GM18868 (cell line): ENCODE results near the gene CDK5.
"Not testable (repeated sequence)": the region's sequence is repeated elsewhere in the genome, so short reads cannot be mapped to it uniquely, and the experiment has no call there.

Experiments
- ATAC-seq: cut with Tn5 transposase; IDR thresholded peaks from one replicate; pipeline ENCODE4 v1.9.1; 2021; ENCODE audit warnings: mild to moderate bottlenecking, moderate library complexity; ENCODE audit not compliant: unreplicated experiment

CDK5 gene

DNA sequence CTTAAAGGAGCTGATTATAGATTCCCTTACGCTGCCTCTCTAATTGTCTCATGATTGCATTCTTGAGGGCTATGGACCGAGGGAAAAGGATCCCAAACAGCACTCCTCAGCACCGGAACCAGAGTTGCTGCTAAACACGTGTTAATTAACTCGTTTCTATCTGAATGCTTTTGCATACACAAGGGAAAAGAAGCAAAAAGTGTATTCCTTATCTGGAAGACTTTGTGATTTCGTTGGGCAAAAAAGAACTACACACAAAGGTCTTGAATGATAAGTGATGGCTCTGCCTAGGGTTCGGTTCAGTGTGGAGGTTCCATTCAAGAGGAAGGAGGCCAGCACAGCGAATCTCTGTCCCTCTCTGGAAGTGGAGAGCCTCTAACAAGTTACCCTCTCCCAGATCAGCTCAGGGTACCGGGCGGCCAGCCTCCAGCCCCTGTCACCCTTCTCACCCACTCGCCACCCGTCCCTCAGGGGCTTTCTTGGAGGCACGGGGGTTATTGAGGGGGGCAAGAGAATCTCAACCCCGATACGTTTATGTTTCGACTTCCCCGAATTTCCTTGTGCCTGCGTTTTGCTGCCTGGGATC lies 1.2 kb upstream of the CDK5 start:
- no peak for ATAC-seq

DNA sequence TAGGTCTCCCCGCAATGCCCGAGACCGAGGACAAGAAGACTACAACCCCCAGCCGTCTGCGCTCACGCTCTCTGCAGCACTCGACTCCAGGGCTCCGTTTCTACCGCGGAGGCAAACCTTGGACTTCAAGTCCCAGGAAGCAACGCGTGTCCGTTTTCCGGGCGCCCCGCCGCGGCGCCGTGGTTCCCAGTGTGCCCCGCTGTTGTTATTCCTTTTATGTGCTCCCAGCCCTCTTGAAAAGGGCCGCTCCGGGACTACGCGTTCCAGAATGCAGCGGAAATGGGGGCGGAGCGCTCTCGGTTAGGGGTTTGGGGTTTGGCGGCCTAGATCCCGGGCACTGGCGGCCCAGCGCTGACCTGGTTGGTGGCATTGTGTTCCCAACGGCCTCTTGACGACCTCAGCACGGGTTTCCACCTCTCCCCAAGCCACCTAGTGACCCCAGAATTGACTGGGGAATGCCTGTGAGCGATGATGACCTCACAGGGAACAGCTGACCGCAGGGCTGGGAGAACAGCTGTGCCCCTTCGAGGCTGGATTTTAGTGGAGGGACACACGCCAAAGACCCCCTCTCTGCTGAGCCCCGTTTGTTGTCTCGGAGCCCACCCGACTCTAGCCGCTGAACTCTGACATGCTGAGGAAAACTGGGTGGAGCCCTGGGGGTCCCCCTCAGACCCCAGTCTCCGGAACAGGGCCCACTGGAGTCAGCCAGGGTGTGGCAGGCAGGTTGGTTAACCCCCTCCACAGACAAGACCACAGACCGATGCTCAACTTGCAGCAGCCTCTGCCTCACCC lies 488 bp upstream of the CDK5 start:
- peak; percentile 91 for ATAC-seq

DNA sequence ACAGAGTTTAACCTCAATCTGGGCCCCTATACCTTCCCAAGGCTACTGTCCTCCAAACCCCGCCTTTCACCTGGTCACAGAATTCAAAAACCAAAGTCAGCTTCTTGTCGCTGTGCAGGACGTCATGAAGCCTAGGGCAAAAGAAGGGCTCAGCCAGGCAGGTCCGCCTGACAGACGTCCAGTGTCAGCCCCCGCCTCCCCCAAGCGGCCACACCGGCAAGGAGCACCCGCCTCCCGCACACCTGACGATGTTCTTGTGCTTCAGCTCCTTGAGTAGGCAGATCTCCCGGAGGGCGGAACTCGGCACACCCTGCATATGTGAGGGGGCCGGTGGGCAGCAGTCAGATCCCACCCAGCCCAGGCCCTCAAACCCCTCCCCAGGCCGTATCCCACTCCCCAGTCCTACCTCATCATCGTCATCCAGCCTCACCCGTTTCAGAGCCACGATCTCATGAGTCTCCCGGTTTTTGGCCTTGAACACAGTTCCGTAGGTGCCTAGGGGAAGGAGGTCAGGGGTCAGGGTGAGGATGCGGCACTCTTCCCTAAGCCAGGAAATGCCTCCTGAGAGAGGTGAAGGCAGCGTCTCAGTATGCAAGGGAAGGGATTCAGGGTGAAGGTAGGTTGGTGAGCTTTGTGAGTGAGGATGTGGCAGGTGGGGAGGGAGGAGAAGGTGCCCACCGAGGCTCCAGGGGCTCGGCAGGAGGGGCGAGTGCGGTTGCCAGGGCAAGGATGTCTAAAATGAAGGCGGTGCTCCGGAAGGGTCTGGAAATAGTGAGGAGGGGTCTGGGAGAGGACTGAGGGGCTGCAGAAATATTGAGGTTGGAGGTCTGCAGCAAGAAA lies 811 bp downstream of the CDK5 start:
- no peak for ATAC-seq

DNA sequence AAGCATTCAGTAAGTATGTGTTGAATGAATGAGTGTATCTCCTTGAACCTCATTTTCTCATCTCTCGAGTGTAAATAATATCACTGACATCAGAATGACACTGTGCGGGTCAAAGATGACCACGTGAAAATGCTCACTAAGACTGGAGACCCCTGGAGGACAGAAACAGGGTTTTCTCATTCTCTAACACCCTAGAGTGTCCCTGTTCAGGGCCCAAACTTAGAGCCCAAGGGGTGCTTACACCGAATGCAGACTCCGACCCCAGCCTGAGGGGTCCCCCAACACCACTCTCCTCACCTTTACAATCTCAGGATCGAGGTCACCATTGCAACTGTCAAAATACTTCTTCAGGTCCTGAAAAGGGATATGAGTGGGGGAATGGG lies 1.4 kb downstream of the CDK5 start:
- ATAC-seq, result no peak

DNA sequence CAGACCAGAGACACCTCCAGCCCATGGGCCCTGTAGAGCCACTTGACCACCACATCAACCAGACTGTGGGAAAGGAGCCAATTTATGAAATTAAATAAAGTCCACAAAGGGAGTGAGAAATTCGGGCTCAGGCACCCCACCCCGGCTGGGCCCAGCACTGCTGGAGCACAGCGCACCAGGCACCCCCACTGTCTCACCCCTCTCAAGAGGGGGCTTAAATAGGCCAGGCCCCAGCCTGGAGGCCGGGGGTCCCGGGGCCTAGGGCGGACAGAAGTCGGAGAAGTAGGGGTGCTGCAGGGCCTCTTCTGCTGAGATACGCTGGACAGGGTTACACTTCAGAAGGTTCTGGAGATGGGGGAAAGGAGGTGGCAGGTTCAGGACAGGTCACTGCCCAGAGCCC lies 3.9 kb downstream of the CDK5 start:
- no peak for ATAC-seq

DNA sequence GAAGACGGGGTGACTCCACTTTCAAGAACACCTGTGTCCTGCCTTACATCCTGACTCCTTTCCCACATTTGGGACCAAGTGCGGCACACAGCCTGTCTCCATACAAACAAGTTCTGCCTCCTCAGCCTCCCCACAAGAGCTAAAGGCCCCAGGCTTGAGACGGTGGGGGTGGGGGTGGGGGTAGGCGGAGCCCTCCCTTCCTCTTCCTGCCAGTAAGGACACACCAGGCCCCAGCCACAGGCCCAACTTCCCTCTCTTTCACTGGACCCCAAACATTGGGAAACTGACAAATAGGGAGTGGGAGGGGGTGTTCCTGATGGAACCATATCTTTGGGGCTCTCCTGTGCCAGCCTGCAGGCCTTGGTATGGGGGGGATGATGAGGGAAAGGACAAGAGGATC lies 4.6 kb downstream of the CDK5 start:
- ATAC-seq, result no peak

DNA sequence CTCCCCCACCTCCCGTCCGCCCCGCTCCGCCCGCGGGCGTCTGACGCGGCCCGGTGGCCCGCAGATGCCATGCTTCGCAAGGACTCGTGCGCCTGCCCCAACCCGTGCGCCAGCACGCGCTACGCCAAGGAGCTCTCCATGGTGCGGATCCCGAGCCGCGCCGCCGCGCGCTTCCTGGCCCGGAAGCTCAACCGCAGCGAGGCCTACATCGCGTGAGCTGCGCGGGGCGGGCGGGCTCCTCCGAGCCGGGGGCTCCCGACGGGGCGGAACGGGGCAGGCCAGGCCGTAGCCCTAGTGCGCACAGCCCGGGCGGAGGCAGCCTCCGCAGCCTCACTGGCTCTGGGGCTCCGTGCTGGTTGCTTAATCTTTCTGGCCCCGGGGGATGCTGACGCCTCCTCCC lies 6.6 kb downstream of the CDK5 start:
- ATAC-seq, result no peak

DNA sequence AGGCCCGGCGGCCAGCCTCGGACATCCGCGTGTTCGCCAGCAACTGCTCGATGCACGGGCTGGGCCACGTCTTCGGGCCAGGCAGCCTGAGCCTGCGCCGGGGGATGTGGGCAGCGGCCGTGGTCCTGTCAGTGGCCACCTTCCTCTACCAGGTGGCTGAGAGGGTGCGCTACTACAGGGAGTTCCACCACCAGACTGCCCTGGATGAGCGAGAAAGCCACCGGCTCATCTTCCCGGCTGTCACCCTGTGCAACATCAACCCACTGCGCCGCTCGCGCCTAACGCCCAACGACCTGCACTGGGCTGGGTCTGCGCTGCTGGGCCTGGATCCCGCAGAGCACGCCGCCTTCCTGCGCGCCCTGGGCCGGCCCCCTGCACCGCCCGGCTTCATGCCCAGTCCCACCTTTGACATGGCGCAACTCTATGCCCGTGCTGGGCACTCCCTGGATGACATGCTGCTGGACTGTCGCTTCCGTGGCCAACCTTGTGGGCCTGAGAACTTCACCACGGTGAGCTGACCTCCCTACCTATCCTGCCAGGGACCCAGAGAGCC lies 8.7 kb downstream of the CDK5 start:
- no peak for ATAC-seq

DNA sequence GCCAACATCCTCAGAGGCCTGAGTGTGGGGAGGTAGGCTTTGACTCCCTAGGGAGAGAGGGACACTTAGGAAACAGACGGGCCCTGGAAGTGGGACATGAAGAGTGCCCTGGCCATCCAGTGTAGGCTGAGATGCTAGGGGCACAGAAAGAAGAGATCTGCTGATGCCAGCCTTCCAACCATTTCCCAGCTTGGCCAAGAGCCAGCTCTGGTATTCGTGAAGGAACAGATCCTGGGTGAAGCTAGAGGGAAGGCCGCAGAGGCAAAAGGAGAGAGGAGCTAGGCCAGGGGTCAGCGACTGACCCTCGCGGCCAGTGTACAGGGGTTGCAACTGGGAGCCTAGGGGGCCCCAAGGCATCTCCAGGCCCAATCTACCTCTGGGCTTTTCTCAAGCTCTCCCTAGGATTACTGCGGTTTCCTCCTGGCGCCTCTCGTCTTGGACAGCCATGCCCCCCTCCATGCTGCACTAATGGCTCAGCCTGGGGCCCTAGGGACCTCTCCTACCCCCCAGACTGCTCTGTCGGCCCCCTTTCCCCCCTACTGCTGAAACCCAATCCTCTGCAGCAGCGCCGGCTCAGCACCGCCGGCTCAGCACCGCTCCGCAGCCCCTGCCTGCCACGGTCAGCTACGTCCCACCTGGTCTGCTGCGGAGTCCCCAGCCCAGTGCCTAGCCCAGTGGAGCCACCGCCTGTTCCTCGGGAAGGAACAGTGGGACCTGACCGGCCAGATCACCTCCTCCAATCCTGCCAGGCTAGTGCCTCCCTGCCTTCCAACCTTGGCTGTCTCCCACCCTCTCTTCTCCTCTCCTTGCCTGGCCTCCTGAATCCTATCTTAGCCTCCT lies 9.5 kb downstream of the CDK5 start, which contains the start of gene ASIC3:
Gene ASIC3 (plus strand): TSS at position 556 of the 840 bp plus-strand sequence. CDS start 355 bp downstream, outside the sequence.
- ATAC-seq, result no peak

DNA sequence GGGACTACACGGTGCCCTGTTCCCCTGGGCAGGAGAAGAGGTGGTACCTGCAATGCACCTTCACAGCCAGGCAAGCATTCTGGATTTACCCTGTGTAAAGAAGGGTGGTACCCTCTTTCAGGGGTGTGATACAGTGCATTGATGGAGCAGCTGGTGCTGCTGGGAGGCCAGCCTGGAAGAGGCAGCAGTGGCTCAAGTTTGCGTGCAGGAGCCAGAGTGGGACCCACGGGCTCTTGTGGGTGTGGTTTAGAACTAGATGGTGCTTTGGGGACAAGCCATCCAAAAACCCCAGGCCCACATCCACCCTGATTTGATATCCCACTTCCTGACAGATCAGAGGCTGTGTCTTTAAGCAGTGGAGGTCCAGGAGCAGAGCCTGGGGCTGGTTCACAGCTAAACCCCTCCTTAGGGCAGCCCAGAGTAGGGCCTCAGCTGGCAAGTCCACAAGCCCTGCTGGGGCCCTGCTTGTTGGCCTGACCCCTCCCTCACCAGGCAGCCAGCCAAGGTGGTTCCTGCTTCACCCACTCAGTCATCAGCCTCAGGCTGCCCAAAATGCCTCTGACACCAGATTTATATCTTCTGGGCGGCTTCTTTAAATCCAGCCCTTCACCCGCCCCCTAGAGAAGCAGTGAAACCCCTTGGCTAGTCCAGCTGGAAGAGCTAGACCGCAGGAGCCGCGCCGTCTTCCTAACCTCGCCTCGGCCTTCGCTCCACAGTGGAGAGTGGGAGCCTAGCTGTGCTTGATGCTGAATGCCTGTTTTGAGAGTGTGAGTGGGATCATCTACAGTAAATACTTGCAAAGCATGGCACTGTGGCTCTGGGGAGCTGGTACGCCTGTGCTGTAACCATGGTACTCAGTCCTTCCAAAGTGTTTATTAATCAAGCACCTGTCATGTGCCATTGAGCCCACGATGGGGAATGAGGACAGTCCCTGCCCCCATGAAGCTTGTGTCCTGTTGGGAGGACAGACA lies 10.8 kb downstream of the CDK5 start:
- ATAC-seq, result no peak

DNA sequence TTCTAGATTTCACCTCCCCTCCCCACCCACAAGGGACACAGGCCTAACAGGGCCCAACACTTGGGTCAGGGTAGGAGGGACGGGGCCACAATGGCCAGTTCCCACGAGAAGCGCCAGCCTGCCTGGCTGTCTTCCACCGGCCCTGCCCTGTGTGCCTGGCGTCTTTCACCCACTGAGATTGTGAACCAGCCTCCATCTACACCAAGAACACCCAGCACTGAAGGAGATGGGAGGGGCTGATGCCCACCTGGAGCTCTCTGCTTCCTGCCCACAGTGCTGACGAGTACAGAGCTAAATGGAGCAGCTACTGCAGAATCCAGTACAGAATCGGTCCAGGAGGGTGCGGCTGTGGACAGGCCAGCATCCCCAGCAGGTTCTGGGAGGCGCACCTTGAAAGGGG lies 11.7 kb downstream of the CDK5 start:
- ATAC-seq, result no peak

DNA sequence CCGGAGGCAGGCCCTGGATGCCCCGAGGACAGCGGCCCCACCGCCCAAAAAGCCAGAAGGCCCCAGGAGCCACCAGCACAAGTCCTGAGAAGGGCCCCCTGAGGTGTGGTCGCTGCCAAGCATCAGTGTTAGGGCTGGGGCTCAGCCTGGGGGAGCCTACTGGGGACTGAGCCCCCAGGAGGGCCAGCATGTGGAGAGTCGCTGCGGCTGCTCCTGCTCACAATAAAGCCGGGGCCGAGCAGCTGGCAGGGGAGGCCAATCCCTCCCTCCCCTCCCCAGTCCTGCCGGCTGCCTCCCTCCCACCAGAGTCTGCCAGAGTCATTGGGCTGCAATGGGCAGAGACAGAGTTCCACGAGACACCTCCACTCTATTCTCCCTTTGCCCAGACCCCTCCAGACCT lies 12.4 kb downstream of the CDK5 start:
- ATAC-seq, result no peak

DNA sequence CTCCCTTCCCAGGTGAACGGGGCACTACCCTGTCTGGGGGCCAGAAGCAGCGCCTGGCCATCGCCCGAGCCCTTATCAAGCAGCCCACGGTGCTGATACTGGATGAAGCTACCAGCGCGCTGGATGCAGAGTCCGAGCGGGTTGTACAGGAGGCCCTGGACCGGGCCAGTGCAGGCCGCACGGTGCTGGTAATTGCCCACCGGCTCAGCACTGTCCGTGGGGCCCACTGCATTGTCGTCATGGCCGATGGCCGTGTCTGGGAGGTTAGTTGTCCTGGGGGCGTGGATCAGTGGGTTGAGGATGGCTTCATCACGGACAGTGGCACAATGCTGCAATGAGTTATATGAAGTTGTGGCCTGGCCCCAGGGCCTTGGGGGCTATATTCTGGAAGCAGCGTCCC lies 13.7 kb downstream of the CDK5 start:
- ATAC-seq, result no peak

DNA sequence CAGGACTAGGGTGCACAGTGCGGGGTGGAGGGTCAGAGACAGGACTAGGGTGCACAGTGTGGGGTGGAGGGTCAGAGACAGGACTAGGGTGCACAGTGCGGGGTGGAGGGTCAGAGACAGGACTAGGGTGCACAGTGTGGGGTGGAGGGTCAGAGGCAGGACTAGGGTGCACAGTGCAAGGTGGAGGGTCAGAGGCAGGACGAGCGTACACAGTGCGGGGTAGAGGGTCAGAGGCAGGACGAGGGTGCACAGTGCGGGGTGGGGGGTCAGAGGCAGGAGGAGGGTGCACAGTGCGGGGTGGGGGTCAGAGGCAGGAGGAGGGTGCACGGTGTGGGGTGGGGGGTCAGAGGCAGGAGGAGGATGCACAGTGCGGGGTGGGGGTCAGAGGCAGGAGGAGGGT lies 14.2 kb downstream of the CDK5 start:
- not testable (repeated sequence) for ATAC-seq

DNA sequence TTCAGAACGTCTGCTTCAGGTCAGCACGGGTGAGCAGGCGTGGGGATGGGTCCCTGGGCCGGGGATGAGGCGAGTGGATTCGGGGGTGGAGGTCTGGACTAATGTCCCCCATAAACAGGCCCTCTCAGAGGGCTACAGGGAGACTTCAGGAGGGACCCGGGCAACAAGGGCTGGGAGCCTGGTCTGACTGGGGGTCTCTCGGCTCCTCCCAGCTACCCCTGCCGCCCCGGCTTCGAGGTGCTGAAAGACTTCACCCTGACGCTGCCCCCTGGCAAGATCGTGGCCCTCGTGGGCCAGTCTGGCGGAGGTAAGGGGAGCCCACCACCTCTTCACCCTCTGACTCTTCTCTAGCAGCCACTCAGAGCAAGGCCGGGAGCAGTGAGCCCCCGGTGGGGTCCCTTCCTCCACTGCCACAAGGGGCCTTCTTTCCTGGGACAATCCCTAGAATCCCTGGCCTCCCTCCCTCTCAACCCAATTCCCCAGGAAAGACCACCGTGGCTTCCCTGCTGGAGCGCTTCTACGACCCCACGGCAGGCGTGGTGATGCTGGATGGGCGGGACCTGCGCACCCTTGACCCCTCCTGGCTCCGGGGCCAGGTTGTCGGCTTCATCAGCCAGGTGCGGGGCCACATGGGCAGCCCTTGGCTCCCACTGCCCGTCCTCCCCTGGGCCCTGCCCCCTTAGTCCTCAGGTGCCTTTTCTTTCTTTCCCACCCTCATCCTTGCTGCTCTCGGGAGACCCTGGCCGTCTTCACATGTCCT lies 16.9 kb downstream of the CDK5 start:
- no peak for ATAC-seq

DNA sequence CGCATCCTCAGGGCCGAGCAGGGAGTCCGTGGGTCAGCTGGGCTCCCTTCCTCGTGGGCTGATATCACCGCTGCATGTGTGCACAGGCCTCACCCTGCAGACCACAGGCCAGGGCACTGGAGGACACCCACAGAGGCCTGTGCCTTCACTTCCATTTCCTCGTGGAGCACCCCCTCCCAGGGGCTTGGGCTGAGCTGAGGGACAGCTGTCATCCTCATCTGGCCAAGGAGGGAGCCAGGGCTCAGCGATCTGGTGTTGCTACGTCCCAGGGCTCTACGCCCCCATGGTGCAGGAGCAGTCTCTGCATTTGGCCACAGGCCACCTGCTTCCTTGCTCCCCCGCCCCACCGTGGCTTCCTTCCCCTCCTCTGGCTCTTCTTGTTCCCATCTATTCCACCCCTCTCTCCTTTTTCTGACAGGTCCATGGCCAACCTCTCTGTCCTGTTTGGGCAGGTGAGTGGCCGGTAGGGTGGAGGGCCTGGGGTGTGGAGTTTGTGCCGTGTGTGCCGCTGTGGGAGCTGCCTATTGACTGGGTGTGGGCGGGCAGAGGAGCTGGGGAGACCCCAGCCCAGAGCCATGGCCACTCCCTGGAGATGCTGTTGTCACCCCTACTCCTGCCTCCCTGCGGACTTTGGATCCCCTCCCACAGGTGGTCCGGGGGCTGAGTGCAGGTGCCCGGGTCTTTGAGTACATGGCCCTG lies 17.7 kb downstream of the CDK5 start:
- ATAC-seq, result no peak

DNA sequence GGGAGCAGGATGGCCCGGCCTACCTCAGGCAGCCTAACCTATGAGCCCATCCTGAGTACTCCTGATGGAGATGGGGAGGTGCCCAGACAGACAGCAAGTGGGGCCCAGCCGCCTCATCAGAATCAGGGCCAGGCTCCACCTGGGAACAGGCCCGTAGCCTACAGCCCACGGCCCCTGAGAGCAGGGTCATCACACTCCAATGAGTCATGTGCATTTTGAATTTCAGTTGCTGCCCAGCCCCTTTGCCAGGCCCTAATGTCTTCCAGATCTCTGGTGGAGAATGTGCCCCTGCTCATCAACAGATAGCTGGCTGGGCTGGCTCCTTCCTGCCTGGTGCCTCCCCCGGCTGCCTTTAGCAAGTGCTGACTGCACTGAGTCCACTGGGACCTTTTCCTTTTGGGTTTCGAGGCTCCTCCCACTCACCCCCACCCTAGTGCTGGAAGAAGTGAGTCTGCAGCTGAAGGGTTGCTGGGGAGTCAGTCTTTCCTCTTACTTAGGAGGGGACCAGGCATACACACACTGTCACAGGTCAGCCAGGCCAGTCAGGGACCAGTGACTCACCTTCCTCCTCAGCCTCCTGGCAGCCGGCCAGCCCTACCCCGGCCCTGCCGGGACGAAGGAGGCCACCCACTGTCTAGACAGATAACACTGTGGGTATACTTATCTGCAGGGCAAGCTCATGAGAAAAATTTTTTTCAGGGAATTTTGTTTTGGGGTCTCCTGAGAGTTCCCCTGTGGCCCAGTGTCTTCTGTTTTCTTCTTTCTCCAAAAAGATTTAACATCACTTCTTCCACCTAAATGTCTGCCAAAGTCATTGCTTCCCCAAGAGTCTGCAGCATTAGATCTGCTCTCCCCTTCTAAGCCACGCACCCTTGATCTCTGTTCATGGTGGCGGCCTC lies 18.5 kb downstream of the CDK5 start:
- peak; percentile 62 for ATAC-seq
